Dermis blood vessel endothelial cell (primary cell): ENCODE measurements around the gene CRYGS. TPM values are rescaled to one million over a fixed set of nuclear protein-coding genes. Genes with fewer than 3 reads are reported as not detected.
"Not testable (repeated sequence)": the region's sequence is repeated elsewhere in the genome, so short reads cannot be mapped to it uniquely, and the experiment has no call there.

Source experiments
- DNase-seq: peaks from one replicate; pipeline ENCODE4 v3.0.0; 2010
- total RNA-seq: library from RNA; depleted of rRNA; stranded (reverse); fragments of >200 nt; gene quantifications from 2 replicates; pipeline ENCODE4 v1.2.3, GENCODE V29; 2014

The CRYGS gene
- 0.70 and 2.4 TPM in 2 replicates for total RNA-seq

DNA sequence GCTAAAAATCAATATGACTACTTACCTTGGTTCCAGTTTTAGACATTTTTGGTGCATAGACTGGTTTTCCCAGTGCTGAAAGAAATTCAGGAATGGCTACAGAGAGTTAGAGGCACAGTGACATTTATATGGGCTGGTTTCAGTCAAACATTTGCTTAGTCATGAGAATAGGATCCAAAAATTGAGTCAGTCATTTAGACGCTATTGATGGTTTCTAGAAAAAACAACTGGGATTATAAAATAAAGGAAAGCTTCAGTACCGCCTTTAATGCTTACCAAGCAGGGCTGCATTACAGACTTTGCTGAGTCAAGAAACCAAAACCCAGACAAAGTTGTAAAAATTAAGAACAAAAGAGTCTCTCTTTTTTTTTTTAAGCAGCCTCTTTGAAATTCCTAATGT is at the start of gene CRYGS:
TSS of gene CRYGS (minus strand) at position 100 of the 400 bp plus-strand sequence. CDS start at position 46, 54 bp downstream.
- no peak for DNase-seq

DNA sequence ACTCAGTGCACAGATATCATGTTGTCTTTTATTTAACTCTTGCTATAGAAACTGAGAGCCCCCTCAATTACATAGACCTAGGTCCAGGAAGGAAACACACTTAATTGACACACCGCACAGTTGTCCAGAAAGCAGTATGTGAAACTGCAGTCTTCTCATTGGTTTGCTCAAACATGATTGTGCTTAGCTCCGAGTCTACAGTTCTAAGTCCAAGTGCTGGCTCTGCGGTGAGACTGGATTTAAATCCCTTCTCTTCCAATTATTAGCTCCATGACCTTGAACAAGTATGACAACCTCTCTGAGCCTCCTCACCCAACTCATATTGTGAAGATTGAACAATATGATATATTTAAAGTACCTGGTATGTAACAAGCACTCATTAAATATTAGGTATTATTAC is 49.7 kb upstream of the CRYGS start:
- no peak for DNase-seq

DNA sequence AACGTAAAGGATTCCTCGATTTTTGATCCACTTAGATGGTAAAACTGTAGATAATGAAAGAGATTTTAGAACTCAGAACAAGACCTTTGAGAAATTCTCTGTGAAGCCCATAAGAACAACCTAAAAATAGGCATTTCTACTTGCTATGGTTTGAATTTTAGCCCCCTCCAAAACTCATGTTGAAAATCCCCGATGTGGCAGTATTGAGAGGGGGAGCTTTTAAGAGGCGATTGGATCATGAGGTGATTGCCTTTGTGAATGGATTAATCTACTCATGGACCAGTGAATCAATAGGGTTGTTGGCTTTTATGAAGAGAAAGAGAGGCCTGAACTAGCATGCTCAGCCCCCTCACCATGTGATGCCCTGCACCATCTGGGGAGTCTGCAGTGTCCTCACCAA is 48.5 kb upstream of the CRYGS start:
- no peak for DNase-seq

GRCh38 chr3:186590580-186591295 is 46.6 kb upstream of the CRYGS start:
- no peak for DNase-seq

GRCh38 chr3:186589856-186590579 is 45.8 kb upstream of the CRYGS start:
- no peak for DNase-seq

DNA sequence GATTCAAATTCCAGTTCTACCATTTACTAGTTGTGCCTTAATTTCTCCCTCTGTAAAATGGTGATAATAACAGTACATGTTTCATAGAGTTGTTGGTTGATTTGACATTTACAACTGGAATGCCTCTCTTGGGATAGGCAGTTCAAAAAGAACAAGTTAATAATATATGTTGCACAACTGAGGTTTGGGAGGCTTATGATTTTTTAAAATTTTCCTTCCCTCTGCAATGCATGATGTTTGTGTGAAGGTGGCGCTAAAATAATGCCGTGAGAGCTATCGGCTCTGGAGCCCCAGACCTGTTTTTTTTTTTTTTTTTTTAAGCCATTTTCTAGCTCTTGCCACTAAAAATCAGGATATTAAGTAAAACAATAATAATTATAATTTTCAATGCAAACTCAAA is 44.9 kb upstream of the CRYGS start:
- DNase-seq, result peak; percentile 31

- DNase-seq, result no peak
These were observed 44.5 kb upstream of the CRYGS start for GRCh38 chr3:186588632-186589031.

DNA sequence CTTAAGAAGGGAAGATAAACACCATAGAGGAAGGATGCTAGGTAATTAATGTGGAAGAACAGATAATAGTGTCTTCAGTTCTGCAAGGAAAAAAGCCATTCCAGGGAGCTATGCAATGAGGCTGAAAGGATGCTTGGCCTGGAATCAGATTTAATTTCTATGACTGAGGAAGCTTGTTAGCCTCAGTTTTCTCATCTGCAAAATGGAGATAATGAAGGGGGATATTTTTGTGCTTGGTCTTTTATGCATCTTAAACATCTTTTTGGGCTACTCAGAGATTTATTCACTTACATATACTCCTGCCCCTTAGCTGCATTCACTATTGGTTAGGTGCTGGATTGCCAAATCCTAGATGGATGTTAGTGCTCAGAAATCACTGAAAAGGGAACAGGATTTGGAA is 43.0 kb upstream of the CRYGS start:
- DNase-seq, result no peak

DNA sequence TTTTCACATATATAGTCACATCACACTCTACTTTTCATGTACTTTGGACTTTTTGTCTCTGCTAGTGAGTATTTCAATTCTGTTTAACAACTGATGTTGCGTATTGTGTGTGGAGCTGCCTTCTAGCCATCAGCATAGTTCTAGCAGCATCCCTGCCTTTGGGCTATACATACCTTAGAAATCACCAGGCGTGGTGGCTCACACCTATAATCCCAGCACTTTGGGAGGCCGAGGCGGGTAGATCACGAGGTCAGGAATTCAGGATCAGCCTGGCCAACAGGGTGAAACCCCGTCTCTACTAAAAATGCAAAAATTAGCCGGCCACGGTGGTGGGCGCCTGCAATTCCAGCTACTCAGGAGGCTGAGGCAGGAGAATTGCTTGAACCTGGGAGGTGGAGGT is 42.1 kb upstream of the CRYGS start:
- DNase-seq, result not testable (repeated sequence)

DNA sequence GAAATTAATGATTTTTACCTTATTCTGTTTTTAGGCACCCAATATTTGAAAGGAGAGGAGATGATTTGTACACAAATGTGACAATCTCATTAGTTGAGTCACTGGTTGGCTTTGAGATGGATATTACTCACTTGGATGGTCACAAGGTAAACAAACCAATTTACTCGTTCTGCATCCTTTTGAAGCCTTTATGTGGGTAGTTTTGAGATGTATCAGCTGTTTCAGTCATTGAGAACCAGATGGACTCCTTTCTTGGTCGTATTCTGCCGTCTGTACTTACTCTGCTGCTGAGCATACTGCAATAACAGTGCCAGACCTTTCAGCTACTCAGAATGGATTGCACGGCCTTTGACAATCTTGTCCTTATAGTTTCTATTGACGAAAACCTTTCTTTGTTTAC is 39.7 kb upstream of the CRYGS start:
- DNase-seq, result no peak

GRCh38 chr3:186582541-186582940 is 38.4 kb upstream of the CRYGS start:
- no peak for DNase-seq

DNA sequence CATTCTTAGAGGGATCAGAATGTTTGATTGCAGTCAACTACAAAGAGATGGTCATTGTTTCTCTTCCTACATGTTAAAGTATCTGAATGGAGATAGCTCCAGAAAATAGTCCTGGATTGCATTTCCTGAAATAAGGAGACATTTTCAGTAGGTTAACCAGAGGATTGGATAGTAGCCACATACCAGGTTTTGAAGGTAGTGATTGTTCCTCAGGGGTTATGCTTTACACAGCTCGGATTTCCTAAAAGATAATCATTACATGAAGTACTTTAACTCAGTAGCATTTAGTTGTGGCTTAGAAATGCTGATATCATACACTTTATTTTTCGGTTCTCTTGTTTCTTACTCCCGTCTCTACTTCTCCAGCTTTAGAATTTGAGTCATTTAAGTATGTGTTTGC is 36.6 kb upstream of the CRYGS start:
- no peak for DNase-seq

- no peak for DNase-seq
These were observed 33.3 kb upstream of the CRYGS start for GRCh38 chr3:186577521-186577920.

- DNase-seq, result no peak
These were observed 27.4 kb upstream of the CRYGS start for GRCh38 chr3:186571644-186572013.

DNA sequence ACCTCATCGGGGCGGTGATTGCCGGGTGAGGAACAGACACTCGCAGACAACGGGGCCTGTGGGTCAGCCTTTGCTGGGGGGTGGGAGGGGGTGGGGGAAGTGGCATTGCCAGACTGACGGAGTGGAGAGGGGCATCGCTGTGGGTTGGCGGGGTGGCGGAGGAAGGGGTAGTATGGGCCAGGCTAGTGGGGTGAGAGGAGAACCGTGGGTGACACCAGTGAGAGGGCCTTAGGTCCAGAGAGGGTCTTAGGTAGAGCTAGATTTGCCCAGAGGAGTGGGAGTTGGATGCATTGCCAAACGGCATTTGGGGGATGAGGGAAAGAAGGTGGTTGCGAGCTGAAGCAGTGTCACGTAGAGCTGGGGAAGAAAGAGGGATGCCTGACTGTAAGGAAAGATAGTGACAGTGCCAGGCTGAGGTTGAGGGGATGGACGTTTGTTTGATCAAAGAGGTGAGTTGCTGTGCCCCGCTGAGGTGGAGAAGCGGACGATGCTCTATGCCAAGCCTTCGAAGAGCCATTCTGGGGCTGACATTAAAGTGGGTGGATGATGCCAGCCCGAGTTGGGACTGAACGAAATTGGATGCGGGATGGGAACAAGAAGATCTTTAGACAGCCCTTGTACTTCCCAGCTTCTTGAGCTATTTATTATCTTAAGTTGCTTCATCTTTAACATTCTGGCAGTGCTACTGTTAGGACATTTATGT is 26.9 kb upstream of the CRYGS start:
- DNase-seq, result peak; percentile 3

GRCh38 chr3:186570096-186570940 is 26.1 kb upstream of the CRYGS start, which contains the start of gene DNAJB11:
Gene DNAJB11 (plus strand): TSS chr3:186570720. CDS start chr3:186570898, 178 bp downstream.
- DNase-seq, result peak; percentile 100

- no peak for DNase-seq
These were observed 25.6 kb upstream of the CRYGS start for GRCh38 chr3:186569779-186570095.

GRCh38 chr3:186569361-186569760 is 25.2 kb upstream of the CRYGS start:
- not testable (repeated sequence) for DNase-seq

DNA sequence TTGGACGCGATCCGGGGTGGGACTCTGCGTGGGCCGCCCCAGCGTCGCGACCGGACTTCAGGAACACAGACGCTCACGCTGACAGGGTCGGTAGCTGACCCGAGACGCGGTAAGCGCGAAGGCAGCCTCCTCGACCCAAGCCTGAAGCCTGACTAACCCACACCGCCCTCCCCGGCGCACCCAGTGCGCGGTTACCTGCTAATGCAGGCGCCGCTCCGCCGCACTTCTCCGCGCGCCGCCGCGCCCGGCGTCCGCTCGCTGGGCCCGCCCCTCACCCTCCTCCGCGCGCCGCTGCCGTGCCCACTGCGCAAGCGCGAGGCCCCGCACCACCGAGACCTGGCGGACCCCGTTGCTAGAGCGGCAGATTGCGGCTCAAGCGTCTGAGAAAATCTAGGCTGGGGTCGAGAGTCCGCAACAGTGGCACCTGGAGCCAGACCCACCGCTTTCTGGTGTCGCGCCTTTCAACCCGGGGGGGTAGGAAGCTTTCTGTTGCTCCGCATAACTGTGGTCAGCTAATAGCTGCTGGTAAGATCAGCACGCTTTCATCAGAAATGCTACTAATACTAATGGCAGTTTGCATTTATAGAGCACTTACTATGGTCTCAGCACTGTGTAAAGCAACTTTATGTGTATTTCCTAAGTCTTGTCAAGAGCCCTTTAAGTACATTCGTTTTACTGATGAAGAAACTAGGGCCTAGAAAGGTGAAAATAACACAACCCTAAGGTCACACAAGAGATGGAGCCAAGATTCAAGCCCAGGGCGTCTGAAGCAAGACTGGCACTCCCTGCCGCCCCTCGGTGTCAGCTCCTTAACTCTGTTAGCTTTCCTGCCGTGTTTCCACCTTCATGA is 23.1 kb upstream of the CRYGS start, which contains the start of gene TBCCD1:
TSS of gene TBCCD1 (minus strand) at position 268 of the 850 bp plus-strand sequence. CDS start 3,010 bp downstream, outside the sequence.
- DNase-seq, result peak; percentile 95

DNA sequence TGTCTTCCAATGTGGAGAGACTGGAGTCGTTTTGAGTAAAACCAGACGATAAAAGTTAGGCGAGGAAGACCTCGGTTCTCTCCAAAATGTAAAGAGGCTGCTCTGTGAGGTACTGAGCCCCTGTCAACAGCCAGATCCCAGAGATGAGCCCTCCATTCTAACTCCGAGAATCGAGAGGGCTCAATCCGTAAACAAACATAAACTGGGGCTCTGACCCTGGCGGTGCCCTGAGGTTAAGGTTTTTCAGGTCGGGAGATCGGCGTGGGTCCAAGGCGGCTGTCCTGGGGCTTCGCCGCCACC is 22.5 kb upstream of the CRYGS start:
- no peak for DNase-seq

GRCh38 chr3:186564586-186564985 is 20.4 kb upstream of the CRYGS start:
- DNase-seq, result no peak
